Left kidney (tissue), 2 donors: ENCODE results near the gene FBRSL1. TPM values are rescaled to one million over a fixed set of nuclear protein-coding genes. Genes with fewer than 3 reads are reported as not detected.
A peak's percentile ranks its signal among the peaks of the same experiment; 100 is the strongest.

ENCODE experiments used
- DNase-seq: peaks from one replicate; pipeline ENCODE4 v3.0.0-alpha.2; 2013
- polyA plus RNA-seq: library from polyadenylated mRNA; unstranded; fragments of 120-200 nt; gene quantifications from one replicate; pipeline ENCODE4 v1.2.1, GENCODE V29; 2013; ENCODE audit not compliant: insufficient read length

Gene FBRSL1
- polyA plus RNA-seq, 1 donor = 57.7 TPM

DNA sequence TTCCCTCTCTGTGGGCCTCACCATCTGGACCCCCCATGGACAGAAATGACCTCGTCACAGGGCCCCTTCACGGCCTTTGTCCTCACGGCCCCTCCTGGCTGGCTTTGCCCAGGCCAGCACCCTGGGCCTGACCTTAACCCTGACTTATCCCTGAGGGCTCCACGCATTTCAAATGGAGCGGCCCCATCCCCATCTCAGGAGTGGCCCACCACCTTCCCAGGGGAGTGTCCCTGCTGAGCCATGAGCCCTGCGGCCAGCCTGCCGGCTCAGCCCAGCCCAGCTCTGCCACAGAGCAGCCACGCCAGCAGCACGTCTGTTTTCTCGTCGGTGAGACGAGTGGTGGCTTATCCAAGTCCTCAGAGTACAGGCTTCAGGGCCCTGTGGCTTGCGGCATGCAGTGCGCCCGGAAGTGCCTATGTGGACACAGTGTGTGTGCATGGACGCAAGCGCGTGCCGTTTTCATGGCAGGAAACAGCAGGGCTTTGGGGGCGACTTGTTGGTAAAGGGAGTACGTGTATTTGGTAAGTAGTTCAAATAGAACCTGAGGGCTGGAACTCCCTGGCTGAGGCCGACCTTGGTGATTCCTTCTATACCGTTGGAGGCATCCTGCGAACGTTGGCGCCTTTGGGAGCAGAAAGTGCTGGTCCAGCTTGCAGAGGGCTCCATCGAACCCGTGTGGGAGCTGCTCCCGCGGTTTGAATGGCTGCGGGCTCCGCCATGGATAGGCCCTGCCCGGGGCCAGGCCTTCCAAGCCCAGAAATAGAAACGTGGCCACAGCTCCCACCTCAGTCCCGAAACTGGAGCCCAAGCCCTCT lies 68.3 kb downstream of the FBRSL1 start:
- DNase-seq = no peak

DNA sequence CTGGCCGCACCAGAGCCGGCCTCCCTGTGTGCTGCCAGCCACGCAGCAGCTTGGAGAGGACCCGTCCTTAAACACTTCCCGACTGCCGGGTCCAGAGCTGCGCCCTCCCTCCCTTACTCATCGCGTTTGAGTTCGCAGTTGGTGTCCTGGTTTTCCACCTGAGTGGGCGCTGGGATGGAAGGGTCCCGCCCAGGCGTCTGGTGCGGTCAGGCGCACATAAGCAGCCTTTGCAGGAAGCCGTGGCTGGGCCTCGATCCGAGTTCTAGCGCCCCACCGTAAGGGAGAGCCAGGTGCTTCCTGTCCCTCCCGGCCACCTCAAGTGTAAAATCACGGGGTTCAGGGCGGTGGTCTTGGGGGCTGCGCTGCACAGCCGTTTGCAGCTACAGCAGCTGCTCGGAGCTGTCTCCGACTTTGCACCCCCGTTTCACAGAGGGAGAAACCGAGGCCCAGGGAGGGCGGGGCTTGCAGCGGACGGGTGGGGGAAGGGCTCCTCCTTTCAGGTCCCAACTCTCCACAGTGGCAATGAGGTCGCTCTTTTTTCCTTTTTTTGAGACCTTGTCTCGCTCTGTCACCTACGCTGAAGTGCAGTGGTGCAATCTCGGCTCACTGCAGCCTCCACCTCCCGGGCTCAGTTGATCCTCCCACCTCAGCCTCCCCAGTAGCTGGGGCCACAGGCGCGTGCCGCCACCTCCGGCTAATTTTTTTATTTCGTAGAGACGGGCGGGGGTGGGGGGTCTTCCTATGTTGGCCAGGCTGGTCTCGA lies 69.1 kb downstream of the FBRSL1 start:
- no peak for DNase-seq

DNA sequence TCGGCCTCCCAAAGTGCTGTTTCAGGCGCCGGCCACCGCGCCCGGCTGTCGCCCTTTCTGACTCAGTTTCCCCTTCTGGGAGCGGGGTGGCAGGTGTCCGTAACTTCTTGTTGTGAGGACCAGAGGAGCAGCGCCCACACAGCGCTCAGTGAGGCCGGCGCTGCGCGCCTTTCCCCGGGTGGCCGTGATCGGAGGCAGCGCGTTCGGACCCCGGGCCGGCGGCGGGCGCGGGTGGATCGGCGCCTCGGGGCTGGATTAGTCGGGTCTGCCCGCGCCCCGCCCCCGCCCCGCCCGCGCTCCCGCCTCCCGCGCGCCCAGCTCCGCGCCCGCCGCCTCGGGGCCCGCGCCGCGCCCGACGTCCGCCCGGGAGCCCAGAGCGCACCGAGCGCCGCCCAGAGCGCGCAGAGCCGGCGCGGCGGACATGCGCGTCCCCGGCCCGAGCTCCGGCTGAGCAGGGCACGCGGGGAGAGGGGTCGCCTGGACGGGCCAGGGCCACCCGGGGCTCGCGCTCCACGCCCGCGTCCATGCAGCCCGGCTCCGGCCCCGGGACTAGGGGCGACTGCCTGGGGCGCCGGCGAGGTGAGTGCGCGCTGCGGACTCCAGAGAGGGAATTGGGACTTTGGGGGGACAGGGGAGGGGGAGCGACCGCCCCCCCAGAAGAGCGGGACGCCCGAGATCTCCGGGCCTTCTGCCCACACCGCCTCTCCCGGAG lies 69.9 kb downstream of the FBRSL1 start:
- DNase-seq = no peak

DNA sequence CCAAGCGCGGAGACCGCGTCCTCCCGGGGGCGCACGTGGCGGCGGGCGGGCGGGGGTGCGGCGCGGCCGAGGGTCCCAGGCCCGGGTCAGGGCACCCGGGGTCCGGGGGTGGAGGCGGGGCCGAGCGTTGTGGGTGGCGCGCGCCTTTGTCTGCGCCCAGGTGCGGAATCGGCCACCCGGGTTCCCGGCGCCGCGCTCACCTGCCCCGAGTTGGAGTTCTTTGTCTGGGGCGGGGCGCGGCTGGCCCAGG lies 70.3 kb downstream of the FBRSL1 start:
- DNase-seq = no peak

DNA sequence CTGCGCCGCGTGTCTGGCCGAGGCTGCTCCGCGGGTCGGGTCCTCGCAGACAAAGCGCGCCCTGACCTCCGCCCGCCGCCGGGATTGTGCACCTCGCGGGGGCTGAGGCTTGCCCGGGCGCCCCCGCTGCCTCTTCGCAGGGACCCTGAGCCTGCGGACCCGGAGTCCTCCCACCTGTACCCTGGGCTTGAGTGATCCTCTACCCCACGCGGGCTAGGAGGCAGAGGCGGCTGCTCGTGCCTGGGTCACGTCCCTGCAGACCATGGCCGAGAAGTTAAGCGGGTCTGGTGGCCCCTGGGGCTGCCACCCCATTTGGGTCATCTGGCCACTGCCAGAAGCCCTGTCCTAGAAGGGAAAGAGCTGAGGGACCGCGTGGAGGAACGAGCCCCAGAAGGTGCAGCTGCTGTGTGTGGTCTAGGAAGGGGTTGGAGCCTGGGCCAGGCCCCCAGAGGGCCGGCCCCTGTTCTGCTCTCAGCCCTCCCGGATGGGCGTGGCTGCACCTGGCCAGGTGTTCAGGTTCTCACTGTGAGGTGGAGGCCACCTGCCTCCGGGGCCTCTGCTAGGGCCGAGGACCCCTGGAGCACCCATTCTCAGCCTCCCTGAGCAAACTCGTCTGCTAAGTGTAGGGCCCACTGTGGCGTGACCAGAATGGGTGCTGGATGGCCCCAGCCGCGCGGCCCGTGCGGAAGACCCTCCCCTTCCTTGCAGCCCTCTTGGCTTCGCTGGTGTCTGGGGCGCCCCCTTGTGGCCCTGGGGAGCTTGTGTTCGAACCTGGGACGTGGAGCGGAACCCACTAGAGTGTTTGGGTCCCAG lies 70.9 kb downstream of the FBRSL1 start:
- DNase-seq = peak; percentile 76

Other genes starting within 250 kb of the FBRSL1 start
- gene GALNT9, start 160.6 kb upstream of the FBRSL1 start, polyA plus RNA-seq = 7.3 TPM
- gene LRCOL1, start 120.4 kb downstream of the FBRSL1 start, polyA plus RNA-seq = 2.4 TPM
- gene P2RX2, start 128.6 kb downstream of the FBRSL1 start, polyA plus RNA-seq = 1.7 TPM
- 78.9 TPM for gene POLE, start 197.2 kb downstream of the FBRSL1 start, polyA plus RNA-seq
- 50.4 TPM for gene PXMP2, start 197.4 kb downstream of the FBRSL1 start, polyA plus RNA-seq
- 20.3 TPM for gene PGAM5, start 220.7 kb downstream of the FBRSL1 start, polyA plus RNA-seq